GM19324 (cell line): ENCODE results near the gene G6PC3.
"Not testable (repeated sequence)": the region's sequence is repeated elsewhere in the genome, so short reads cannot be mapped to it uniquely, and the experiment has no call there.

Experiments used
- ATAC-seq: cut with Tn5 transposase; IDR thresholded peaks from one replicate; pipeline ENCODE4 v1.9.1; 2021; ENCODE audit warnings: mild to moderate bottlenecking, moderate library complexity; ENCODE audit not compliant: unreplicated experiment, low FRiP score

The G6PC3 gene

GRCh38 chr17:44105483-44105882 lies 34.9 kb downstream of the G6PC3 start:
- ATAC-seq: no peak

DNA sequence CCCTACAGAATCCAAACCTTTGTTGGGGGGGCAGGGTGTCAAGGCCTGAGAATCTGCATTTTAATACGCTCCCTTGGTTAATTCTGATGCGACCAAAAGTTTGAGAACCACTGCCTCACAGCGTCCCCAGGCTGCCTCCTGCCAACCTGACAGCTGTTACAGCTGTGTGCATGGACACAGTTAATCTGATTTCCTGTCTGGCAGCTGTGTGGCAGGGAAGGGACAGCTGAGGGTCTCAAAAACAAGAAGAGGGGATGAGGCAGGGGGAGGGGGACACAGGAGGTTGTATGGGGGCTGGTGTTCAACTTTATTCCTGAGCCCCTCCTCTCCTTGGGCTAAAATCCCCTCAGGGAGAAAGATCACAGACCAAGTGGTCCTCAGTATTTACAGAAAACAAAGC lies 35.4 kb downstream of the G6PC3 start:
- no peak for ATAC-seq

GRCh38 chr17:44106801-44107200 lies 36.3 kb downstream of the G6PC3 start:
- ATAC-seq: no peak

DNA sequence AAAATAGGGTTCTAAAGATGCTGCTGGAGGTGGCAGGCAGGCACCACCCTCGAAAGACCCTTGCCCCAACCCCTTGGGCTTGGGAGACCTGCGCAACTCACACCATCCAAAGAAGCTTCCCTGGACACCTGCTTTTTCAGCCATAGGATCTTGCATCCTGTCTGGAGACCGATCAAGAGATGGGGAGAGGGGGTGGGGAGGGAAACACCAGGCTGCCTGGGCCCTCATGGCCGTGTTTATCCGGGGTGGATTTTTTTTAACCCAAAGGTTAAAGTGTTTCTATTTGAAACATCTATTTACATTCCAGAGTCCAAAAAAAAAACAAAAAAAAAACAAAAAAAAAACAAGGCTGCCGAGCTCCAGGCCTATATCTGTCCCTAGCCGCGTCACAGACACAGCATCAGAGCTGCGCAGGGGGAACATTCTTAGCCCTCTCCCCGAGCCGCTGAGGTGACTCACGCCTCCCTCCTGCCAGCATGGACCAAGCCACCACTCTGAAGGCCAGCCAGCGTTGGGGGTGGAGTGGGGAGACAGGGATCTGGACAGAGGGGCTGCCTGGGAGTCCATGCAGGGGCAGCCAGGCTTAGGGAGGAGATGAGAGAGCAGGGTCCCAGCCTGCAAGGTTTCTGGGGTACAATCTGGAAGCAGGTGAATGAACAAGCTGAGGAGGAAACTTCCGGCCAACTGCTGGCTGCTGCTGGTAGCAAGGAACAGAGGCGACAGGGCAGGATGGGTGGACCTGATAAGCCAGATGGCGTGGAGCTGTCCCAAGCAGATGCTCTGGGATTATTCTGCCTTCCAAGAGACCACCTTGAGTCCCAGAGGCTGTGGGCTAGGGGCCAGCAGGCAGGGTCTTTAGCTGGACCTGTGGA lies 38.1 kb downstream of the G6PC3 start:
- ATAC-seq: no peak

- ATAC-seq: no peak
Observed at GRCh38 chr17:44109312-44109630, 38.7 kb downstream of the G6PC3 start.

DNA sequence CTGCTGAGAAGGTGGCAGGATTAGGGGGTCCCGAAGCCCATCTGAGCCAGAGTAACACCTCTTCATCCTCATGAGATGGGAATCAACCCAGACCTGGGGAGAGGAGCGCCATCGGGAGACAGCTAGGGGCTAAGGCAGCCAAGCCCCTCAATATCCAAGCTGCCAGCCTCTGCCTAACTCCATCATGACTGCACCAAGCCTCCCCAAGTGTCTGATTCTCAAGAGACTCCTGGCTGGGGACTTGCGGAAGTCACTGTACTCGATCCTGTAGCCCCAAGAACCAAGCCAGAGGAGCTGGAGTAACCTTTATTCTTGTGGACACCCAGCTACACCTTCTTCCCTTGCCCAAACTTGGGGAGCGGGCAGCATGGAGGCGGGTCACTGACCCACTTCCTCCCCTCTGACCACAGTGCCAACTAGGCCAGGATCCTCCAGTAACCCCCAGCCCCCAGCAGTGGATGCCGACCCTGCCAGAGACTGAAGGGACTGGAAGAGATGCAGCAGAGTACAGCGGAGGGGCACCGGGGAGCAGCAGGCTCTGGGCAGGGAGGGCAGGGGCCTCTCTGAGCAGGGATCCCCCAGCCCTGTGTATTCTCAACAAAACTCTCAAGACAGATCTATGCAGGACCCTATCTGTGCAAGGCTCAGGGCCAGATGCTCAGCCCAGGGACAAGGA lies 39.6 kb downstream of the G6PC3 start:
- no peak for ATAC-seq

DNA sequence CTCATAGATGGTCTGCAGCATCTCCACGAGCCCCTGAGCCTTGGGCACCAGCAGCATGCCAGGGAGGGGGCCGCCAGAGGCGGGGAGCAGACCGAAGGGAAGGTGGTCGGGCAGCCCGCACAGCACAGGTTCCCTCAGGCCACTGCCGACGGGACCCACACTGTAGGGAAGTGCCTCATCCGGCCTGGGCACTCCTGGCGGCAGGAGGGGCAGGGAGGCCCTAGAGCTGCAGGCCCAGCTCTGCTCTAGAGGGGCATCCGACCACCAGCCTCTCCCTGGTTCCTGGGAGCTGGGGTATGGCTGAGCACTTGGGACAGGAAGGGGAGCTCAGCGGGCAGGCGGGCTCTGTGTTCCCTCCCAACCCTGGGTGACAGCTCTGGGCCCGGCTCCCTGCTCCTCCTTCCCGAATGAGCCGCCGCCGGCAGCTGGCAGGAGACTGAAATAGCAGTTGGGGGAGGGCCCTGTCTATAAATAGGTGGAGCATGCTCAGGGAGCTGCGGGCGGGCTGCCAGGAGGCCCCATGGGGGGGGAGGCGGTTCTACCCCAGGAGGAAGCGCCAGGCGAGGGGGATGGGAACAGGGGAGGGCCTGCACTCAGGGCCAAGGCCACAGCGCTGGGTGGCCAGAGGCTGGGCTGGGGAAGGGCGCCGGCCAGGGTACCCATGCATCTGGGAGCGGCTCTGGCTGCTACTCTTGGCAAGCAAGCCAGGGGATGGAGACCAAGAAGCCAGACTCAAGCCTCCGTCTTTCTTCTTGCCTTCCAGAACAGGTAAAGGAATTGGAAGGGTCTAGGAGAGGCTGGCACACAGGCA lies 40.5 kb downstream of the G6PC3 start:
- no peak for ATAC-seq

DNA sequence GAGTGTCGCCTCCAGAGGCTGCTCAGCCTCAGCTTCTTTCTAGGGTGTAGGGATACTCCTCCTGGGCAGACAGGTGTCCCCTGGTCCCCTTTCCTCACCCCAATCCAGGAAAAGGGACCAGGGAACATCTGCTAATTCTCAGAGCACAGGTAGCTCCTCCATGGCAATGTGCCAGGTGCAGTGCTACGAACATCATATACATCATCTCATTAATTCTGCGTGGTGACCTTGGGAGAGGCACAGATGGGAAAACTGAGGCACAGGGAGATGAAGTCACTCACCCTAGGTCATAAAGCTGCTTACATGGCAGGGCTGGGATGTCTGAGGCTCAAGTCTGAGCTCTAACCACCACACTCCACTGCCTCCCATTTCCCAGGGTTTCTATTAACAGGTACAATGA lies 41.2 kb downstream of the G6PC3 start:
- ATAC-seq: no peak

DNA sequence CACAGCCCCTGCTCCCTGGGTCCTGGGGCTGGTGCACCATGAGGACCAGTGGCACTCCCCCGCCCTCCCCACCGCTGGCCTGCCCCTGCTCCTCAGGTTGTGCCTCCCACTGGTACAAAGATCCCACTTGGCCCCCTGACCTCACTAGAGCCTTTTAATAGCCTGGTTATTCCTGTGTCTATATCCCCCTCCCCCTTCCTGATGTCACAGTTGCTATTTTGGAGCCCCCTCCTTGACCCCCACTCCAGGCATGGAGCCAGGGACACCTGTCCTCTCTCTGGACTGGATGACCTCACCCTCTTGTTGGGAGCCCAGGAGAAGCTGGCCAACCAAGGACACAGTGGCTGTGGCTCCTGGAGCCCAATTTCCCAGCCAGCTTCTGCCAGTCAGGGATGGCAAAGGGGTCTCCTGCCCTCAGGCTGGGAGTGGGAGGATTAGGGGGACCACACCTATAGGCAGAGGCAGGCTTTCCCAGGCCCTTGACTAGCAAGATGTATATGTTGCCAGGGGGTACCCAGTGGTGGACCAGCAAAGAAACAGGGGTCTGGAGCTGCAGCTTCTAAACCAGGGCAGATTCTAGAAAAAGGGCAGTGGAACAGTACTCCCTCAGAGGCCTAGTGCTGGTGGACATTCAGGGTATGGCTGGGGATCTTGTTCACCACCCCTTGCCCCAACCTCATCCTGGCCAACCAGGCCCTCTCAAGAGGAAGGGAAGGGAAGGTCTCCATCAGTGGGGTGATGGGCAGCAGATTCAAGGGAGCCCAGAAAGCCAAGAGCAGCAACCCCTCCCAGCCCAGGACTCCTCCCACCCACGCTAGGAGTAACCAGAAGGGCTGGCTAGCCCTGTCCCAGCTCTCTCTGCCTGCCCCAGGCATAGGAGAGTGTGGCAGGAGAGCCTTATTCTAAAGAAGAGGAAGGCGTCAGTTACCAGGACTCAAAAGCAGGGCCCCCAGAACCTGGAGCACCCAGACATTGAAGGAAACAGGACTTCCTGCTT lies 42.0 kb downstream of the G6PC3 start:
- no peak for ATAC-seq

DNA sequence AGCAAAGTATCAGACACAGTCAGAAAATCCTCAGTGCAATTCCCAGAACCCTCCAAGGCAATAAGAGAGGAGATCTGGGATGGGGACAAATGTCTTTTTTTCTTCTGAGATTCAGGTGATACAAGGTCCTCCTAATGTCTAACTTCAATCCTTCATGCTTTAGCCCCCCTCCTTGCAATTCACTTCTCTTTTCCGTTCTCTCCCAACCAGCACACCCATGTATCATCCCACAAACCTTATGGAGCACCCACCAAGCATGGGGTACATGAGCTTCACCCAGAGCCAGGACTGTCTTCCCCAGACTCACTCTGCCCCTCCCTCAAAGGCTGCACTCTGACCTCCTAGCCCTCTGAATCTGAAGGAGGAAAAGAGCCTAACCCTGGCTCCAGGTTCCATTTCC lies 42.8 kb downstream of the G6PC3 start:
- no peak for ATAC-seq

- ATAC-seq: no peak
Observed at GRCh38 chr17:44113868-44114840, 43.6 kb downstream of the G6PC3 start.

DNA sequence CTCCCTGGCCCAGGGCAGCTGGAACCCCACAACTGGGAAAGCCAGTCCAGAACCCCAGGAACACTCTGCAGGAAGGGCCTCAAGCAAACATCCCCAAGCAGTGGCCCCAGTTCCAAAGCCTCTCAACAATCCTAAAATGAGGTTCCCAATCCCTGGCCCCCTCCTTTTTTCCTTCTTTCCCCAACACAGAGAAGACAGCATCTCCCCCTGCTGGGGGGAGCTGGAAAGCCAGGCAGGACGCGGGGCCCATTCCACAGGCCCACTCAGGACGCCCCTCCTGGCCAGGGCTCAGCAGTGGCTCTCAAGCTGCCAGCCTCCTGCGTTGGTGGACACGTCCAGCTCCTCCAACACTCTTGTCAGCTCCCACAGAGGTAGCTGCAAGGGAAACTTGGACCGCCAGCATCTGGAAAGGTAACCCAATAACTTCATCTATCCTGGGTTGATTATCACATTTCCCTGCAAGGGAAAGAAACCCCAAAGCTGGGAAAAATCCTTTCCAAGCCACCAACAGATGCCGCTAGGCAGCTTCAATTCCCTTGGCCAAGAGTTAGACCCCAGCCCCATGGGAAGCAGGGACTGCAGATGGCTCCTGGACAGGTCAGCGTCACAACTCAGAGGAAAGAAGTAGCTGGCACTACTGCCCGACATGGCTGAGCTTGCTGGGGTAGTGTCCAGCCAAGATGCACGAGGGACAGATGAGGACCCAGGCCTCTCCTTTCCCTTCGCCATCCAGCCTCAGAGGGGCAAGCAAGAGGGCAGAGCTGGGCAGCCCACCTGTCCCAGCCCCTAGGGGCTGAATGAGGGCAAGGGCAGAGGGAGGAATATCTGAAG lies 45.3 kb downstream of the G6PC3 start:
- ATAC-seq: no peak

- ATAC-seq: no peak
Observed at GRCh38 chr17:44117351-44117750, 46.8 kb downstream of the G6PC3 start.

DNA sequence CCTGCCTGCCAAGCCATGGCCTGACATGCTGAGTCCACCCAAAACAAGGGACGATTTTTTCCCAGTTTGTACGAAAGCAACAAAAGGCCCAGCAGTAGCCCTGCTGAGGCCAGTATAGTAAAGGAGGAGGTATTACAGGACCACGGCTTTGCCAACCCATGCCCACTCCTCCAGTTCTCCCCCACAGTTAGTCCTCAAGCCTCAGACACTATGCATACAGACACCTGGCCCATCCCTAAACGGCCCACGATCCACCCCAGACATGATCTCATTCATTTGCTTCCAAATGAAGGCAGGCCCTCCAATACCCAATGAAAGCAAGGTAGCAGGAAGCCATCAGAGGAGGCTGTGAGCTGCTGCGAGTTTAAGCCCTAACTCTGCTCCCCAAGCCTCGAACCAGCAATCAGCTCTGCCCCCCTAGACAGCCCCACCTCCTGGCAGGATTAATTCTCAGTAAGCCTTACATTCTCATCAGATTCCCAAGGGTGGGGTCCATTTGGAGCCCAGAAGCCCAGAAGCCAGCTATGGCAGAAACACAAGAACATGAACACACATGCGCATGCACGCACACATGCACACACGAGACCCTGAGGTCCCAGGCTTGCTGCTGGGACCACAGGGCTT lies 48.0 kb downstream of the G6PC3 start:
- no peak for ATAC-seq

DNA sequence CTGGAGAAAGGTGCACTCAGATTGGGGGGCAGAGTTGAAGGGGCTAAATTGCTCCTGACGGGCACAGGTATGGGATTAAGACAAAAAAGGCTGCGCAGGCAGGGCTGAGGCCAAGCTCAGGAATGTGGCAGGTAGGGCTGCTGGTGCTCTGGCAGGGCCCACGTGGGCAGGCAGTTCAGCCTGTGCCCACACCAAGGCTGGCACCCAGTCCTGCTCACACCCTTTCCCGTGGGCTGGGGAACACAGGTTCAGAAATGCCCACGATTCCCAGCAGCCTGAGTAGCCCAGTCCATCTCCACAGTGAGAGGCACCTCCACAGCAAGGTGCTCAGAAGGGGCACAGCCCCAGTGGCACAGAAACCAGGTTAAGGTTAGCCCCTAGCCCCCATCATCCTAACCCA lies 48.5 kb downstream of the G6PC3 start:
- ATAC-seq: no peak

DNA sequence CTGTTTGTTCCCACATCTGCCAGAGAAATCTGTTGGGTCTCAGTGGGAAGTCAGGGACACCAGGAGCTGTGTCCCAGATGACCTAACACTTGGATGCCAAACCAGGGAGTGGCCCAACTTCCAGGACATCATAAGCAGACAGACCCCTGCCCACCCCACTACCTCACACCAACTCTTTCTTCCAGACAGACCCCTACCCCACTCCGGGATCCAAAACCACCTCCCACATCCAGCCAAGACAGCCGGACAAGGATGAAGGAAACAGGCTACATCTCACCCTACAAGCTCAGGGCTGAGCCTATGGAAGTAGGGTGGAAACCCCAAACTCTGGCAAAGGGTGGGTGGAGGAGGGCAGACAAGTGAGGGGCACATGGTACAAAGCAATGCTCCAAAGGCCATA lies 49.3 kb downstream of the G6PC3 start:
- no peak for ATAC-seq

DNA sequence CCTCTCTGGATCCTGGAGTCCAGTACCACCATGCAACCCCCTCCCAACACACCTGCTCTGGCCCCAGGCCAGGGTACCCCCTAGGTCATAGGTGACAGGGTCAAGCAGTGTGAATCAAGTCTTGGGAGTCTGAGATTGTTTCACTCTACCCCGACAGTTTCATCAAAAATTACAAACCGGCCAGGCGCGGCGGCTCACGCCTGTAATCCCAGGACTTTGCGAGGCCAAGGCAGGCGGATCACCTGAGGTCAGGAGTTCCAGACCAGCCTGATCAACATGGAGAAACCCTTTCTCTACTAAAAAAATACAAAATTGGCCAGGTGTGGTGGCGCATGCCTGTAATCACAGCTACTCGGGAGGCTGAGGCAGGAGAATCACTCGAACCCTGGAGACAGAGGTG lies 49.7 kb downstream of the G6PC3 start:
- ATAC-seq: not testable (repeated sequence)
